IMR-90 (cell line): ENCODE measurements around the gene SGCA. TPM values are rescaled to one million over a fixed set of nuclear protein-coding genes. Genes with fewer than 3 reads are reported as not detected.

Experiments
- ATAC-seq: fragments of 200-7000 bp; cut with Tn5 transposase; 2 replicates; pipeline ENCODE4 v1.9.1; 2020; ENCODE audit warnings: low read depth, mild to moderate bottlenecking, moderate library complexity
- BruUV-seq: library from RNA; stranded (reverse); fragments of 400-500 nt; replicated peaks from 2 replicates; lab custom pipeline; 2021; lab: Mats Ljungman, UMichigan
- CTCF ChIA-PET: fragments of 300-600 bp; formaldehyde crosslinking; extraction: SDS; loops from one replicate; lab custom pipeline; 2021; ENCODE audit warnings: antibody characterized with exemption; lab: Yijun Ruan, JAX
- POLR2A ChIA-PET: fragments of 300-600 bp; sonication (Branson Sonifier 250); formaldehyde crosslinking; loops from one replicate; lab custom pipeline; 2022; ENCODE audit warnings: antibody characterized with exemption; ENCODE audit not compliant: unreplicated experiment; lab: Charles Lee
- DNase-seq: peaks from one replicate; pipeline ENCODE4 v3.0.0; 2013
- H2AFZ ChIP-seq: replicated peaks from 2 replicates; pipeline ENCODE3; 2013; ENCODE audit warnings: low read length, mild to moderate bottlenecking; ENCODE audit not compliant: poor library complexity
- H2AK5ac ChIP-seq: 2 replicates; pipeline ENCODE4 v1.6.1; 2013; ENCODE audit warnings: low read depth, low read length, inconsistent platforms
- H2AK9ac ChIP-seq: replicated peaks from 2 replicates; pipeline ENCODE3; 2013; ENCODE audit warnings: mild to moderate bottlenecking, low read depth, low read length, moderate library complexity; ENCODE audit not compliant: poor library complexity
- H2BK120ac ChIP-seq: 2 replicates; pipeline ENCODE4 v1.6.1; 2013; ENCODE audit warnings: low read depth, low read length, inconsistent platforms
- H2BK15ac ChIP-seq: 3 replicates; pipeline ENCODE4 v1.6.1; 2013; ENCODE audit warnings: low read depth, low read length, inconsistent platforms
- H2BK20ac ChIP-seq: 2 replicates; pipeline ENCODE4 v1.6.1; 2013; ENCODE audit warnings: low read depth, mild to moderate bottlenecking, inconsistent platforms, low read length, moderate library complexity
- H2BK5ac ChIP-seq: 2 replicates; pipeline ENCODE4 v1.6.1; 2013; ENCODE audit warnings: mild to moderate bottlenecking, low read depth, low read length, inconsistent platforms; ENCODE audit not compliant: poor library complexity, severe bottlenecking
- H3K14ac ChIP-seq: replicated peaks from 2 replicates; pipeline ENCODE4 v1.6.1; 2013; ENCODE audit warnings: low read depth, low read length, inconsistent platforms
- H3K18ac ChIP-seq: 2 replicates; pipeline ENCODE4 v1.6.1; 2013; ENCODE audit warnings: low read depth, low read length, control low read depth
- H3K23ac ChIP-seq: 2 replicates; pipeline ENCODE4 v1.6.1; 2013; ENCODE audit warnings: low read depth, low read length, inconsistent platforms
- H3K27ac ChIP-seq: 2 replicates; pipeline ENCODE4 v1.5.1; 2013; ENCODE audit warnings: mild to moderate bottlenecking, control low read depth, low read length; ENCODE audit not compliant: insufficient read depth
- H3K27me3 ChIP-seq: 2 replicates; pipeline ENCODE4 v1.6.1; 2013; ENCODE audit warnings: low read length; ENCODE audit not compliant: control insufficient read depth, insufficient read depth
- H3K36me3 ChIP-seq: 2 replicates; pipeline ENCODE4 v1.6.1; 2013; ENCODE audit warnings: low read length, mixed read lengths; ENCODE audit not compliant: control insufficient read depth, insufficient read depth
- H3K4ac ChIP-seq: 2 replicates; pipeline ENCODE4 v1.6.1; 2013; ENCODE audit warnings: low read depth, low read length, inconsistent platforms
- H3K4me1 ChIP-seq: 2 replicates; pipeline ENCODE4 v1.6.1; 2013; ENCODE audit warnings: low read length, mixed read lengths; ENCODE audit not compliant: control insufficient read depth, insufficient read depth
- H3K4me2 ChIP-seq: 2 replicates; pipeline ENCODE4 v1.6.1; 2013; ENCODE audit warnings: low read depth, mild to moderate bottlenecking, control low read depth, low read length, moderate library complexity
- H3K4me3 ChIP-seq: 2 replicates; pipeline ENCODE4 v1.5.1; 2013; ENCODE audit warnings: low read depth, mild to moderate bottlenecking, control low read depth, low read length, moderate library complexity; ENCODE audit not compliant: insufficient read depth
- H3K56ac ChIP-seq: 2 replicates; pipeline ENCODE4 v1.6.1; 2013; ENCODE audit warnings: low read length, inconsistent platforms; ENCODE audit not compliant: insufficient read depth; ENCODE audit errors: extremely low read depth
- H3K79me1 ChIP-seq, 2 experiments: 2 replicates each; pipeline ENCODE4 v1.6.1; 2013; ENCODE audit warnings: low read length in 2 of 2, inconsistent platforms in 1 of 2, low read depth in 1 of 2
- H3K9ac ChIP-seq: 2 replicates; pipeline ENCODE4 v1.6.1; 2013; ENCODE audit warnings: low read depth, low read length, control low read depth
- H3K9me1 ChIP-seq: 2 replicates; pipeline ENCODE4 v1.6.1; 2013; ENCODE audit warnings: low read length, inconsistent platforms; ENCODE audit not compliant: insufficient read depth
- H3K9me3 ChIP-seq: 2 replicates; pipeline ENCODE4 v1.6.1; 2013; ENCODE audit warnings: low read length; ENCODE audit not compliant: control insufficient read depth, insufficient read depth
- H4K20me1 ChIP-seq: 2 replicates; pipeline ENCODE4 v1.6.1; 2013; ENCODE audit warnings: low read length, inconsistent platforms; ENCODE audit not compliant: insufficient read depth
- H4K5ac ChIP-seq: 2 replicates; pipeline ENCODE4 v1.6.1; 2013; ENCODE audit warnings: mild to moderate bottlenecking, low read depth, low read length, control low read depth
- H4K8ac ChIP-seq, 2 experiments: 2 replicates each; pipeline ENCODE4 v1.6.1; 2013; ENCODE audit warnings: low read depth in 2 of 2, low read length in 2 of 2, control low read depth in 1 of 2, inconsistent platforms in 1 of 2
- H4K91ac ChIP-seq: 2 replicates; pipeline ENCODE4 v1.6.1; 2013; ENCODE audit warnings: low read depth, low read length, inconsistent platforms; ENCODE audit not compliant: insufficient read depth
- BHLHE40 ChIP-seq: fragments of 150-350 bp; IDR thresholded peaks from 2 replicates; pipeline ENCODE4 v1.6.1; 2016; ENCODE audit warnings: mild to moderate bottlenecking, low read depth, low read length
- CHD1 ChIP-seq: IDR thresholded peaks from 2 replicates; pipeline ENCODE4 v1.6.1; 2012; ENCODE audit warnings: low read depth, low read length, improper control_type of control experiment
- CTCF ChIP-seq: conservative IDR thresholded peaks from 2 replicates; pipeline ENCODE4 v1.5.1; 2012; ENCODE audit warnings: mild to moderate bottlenecking, low read depth, low read length, improper control_type of control experiment
- FOS ChIP-seq: fragments of 150-350 bp; IDR thresholded peaks from 2 replicates; pipeline ENCODE4 v1.6.1; 2016; ENCODE audit warnings: low read depth, low read length
- MAFK ChIP-seq: IDR thresholded peaks from 2 replicates; pipeline ENCODE4 v1.6.1; 2012; ENCODE audit warnings: low read depth, low read length, improper control_type of control experiment
- MAZ ChIP-seq: IDR thresholded peaks from 2 replicates; pipeline ENCODE4 v1.6.1; 2012; ENCODE audit warnings: low read depth, mild to moderate bottlenecking, low read length, improper control_type of control experiment, moderate library complexity, borderline replicate concordance
- MXI1 ChIP-seq: IDR thresholded peaks from 2 replicates; pipeline ENCODE4 v1.6.1; 2012; ENCODE audit warnings: low read depth, mild to moderate bottlenecking, low read length, moderate library complexity, borderline replicate concordance
- POLR2A ChIP-seq: IDR thresholded peaks from 2 replicates; pipeline ENCODE4 v1.6.1; 2012; ENCODE audit warnings: mild to moderate bottlenecking, low read depth, low read length
- RAD21 ChIP-seq: IDR thresholded peaks from 2 replicates; pipeline ENCODE4 v1.6.1; 2012; ENCODE audit warnings: low read length, improper control_type of control experiment
- RFX5 ChIP-seq: IDR thresholded peaks from 2 replicates; pipeline ENCODE4 v1.8.0; 2012; ENCODE audit warnings: low read depth, mild to moderate bottlenecking, low read length, moderate library complexity
- SMC3 ChIP-seq: fragments of 150-350 bp; IDR thresholded peaks from 2 replicates; pipeline ENCODE4 v1.6.1; 2016; ENCODE audit warnings: low read depth, mild to moderate bottlenecking, antibody characterized with exemption, low read length, moderate library complexity
- WGBS, 2 experiments: methylation state at CpG; one replicate each; pipeline versions ENCODE4 v1.1.5 to v1.1.7; 2013; ENCODE audit warnings: missing lambda C conversion rate in 2 of 2; ENCODE audit not compliant: insufficient read length in 1 of 2; ENCODE audit errors: extremely low coverage in 2 of 2; 5-methylcytosine and 5-hydroxymethylcytosine counted together
- dilution Hi-C: fragments of 300-500 bp; cut with HindIII; formaldehyde crosslinking; loops from one replicate; pipeline ENCODE4 v1.14.3; 2018; ENCODE audit warnings: low sequenced_read_pairs; ENCODE audit not compliant: unreplicated experiment
- in situ Hi-C: fragments of 300-500 bp; cut with MboI; formaldehyde crosslinking; loops from 3 replicates; pipeline ENCODE4 v1.14.3; 2019; ENCODE audit warnings: low sequenced_read_pairs, inconsistent platforms, mixed read lengths
- intact Hi-C: fragments of 100-400 bp; cut with micrococcal nuclease; formaldehyde crosslinking; loops from 2 replicates; pipeline ENCODE4 v1.10.0; 2022
- polyA plus RNA-seq, 3 experiments: library from polyadenylated mRNA; depleted of rRNA; stranded (reverse); fragments of >200 nt; gene quantifications; 2 replicates each; pipeline ENCODE4 v1.2.3, GENCODE V29; 2012; ENCODE audit warnings: low replicate concordance in 1 of 3
- total RNA-seq: library from RNA; depleted of rRNA; stranded (reverse); fragments of >200 nt; gene quantifications from 2 replicates; pipeline ENCODE4 v1.2.3, GENCODE V29; 2012
- TF ChIP-seq, protein P1 (sequence below): fragments of 150-350 bp; IDR thresholded peaks from 2 replicates; pipeline ENCODE4 v1.6.1; 2016; ENCODE audit warnings: low read depth, mild to moderate bottlenecking, low read length, moderate library complexity, borderline replicate concordance
- TF ChIP-seq, protein P2 (sequence below): fragments of 150-350 bp; IDR thresholded peaks from 2 replicates; pipeline ENCODE4 v1.6.1; 2017; ENCODE audit warnings: mild to moderate bottlenecking, antibody characterized with exemption, low read length, low read depth

SGCA gene
- total and polyA plus RNA-seq, 2 of the 4 experiments (the other 2 are of a cell fraction): 0.19 TPM; not detected in 1

DNA sequence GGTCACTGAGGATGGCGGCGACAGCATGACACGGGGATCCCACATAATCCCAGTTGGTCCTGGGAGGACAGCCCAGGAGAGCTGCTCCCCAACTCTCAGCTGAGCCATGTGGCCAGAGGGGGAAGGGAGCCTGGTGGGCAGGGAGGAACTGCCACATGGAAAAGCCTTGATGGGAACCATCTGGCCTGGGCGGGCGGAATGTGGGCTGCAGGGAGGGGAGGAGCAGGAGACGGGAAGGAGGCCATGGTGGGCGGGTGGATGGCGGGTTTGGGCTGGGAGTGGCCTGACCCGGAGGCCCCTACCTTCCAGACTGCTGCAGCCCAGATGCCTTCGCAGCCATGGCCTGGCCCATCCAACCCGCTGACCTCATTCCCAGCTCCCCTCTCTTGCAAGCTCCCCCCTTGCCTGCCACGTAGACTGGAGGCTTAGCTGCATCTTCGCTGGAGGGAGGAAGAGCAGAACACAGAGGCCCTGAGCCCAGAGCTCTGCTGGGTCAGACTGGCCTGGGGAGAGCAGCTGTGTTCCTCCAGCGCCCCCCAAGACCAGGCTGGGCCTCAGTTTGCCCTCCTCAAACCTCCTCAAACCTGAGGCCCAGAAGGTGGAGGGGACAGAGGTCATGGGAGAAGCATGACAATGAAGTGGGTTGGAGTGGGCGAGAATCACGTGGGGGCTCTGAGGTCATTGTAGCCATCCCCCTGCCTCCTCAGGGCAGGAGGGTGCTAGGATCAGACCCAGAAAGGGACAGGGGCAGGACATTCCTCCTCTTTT is 43.9 kb downstream of the SGCA start:
- Histone ChIP-seq H3K79me1 (peaks cover 28 to 82% of the 10 kb centered on the region in 2 experiments), H4K20me1 (no peaks in the 10 kb centered on the region), H2BK20ac (peak overlapping the region; percentile 98), H3K56ac (peak overlapping the region; percentile 99), H3K18ac (peak overlapping the region; percentile 97), H2BK15ac (peak overlapping the region; percentile 99), H3K27me3 (no peaks in the 10 kb centered on the region), H3K9me3 (no peaks in the 10 kb centered on the region), H3K4me1 (peaks cover 69% of the 10 kb centered on the region), H4K8ac (peak overlapping the region; percentile 93 to 99), H3K14ac (peak overlapping the region; percentile 100), H4K91ac (peak overlapping the region; percentile 100), H2BK5ac (peak overlapping the region; percentile 99), H3K27ac (peak overlapping the region; percentile 95), H3K23ac (peak overlapping the region; percentile 100), H3K36me3 (no peaks in the 10 kb centered on the region), H2AK5ac (peak overlapping the region; percentile 100), H4K5ac (peak overlapping the region; percentile 97), H2AK9ac (peak overlapping the region; percentile 100), H2BK120ac (peak overlapping the region; percentile 99), H3K9ac (peak overlapping the region; percentile 94), H3K4ac (peak overlapping the region; percentile 100), H3K9me1 (peaks cover 49% of the 10 kb centered on the region), H3K4me3 (peak overlapping the region; percentile 14), H3K4me2 (peak overlapping the region; percentile 74), H2AFZ (peak overlapping the region; percentile 60)
- WGBS, 2 experiments: 0% methylated on average over 2 of the region's 16 CpGs; no CpG with 5 or more reads in 1 of the 2 experiments
- no TSS peak for BruUV-seq
- ChIA-PET POLR2A (interaction anchor here (0.5 to 5.7 kb wide), 12 partner anchors 9 to 107 kb away, joined by 3 to 159 read pairs (median 4); partner anchors contain the start of gene COL1A1), CTCF (interaction anchor here (0.5 to 1.9 kb wide), 4 partner anchors 8 to 115 kb away, joined by 3 to 6 read pairs (median 4); no protein-coding TSS in a partner anchor)
- dilution Hi-C loops: no loop called here
- ATAC-seq: peak; percentile 75
- in situ Hi-C loops: no loop called here
- DNase-seq: peak; percentile 100
- intact Hi-C loops: loop anchor here (1.0 kb wide), 2 partner anchors 9 kb away; no protein-coding TSS in a partner anchor
- TF ChIP-seq CTCF: no peak
- TF ChIP-seq FOS: peak; percentile 27; the same call in 1 of the 2 replicates
- TF ChIP-seq CHD1: no peak
- TF ChIP-seq, protein P1, sequence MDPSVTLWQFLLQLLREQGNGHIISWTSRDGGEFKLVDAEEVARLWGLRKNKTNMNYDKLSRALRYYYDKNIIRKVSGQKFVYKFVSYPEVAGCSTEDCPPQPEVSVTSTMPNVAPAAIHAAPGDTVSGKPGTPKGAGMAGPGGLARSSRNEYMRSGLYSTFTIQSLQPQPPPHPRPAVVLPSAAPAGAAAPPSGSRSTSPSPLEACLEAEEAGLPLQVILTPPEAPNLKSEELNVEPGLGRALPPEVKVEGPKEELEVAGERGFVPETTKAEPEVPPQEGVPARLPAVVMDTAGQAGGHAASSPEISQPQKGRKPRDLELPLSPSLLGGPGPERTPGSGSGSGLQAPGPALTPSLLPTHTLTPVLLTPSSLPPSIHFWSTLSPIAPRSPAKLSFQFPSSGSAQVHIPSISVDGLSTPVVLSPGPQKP: no peak
- TF ChIP-seq, protein P2, sequence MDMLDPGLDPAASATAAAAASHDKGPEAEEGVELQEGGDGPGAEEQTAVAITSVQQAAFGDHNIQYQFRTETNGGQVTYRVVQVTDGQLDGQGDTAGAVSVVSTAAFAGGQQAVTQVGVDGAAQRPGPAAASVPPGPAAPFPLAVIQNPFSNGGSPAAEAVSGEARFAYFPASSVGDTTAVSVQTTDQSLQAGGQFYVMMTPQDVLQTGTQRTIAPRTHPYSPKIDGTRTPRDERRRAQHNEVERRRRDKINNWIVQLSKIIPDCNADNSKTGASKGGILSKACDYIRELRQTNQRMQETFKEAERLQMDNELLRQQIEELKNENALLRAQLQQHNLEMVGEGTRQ: peak; percentile 84
- TF ChIP-seq MAFK: no peak
- peak; percentile 98 for TF ChIP-seq MAZ
- peak; percentile 4; the same call in 1 of the 2 replicates for TF ChIP-seq RAD21
- no peak; the same call in 1 of the 2 replicates for TF ChIP-seq SMC3
- TF ChIP-seq RFX5: no peak
- TF ChIP-seq BHLHE40: peak; percentile 5; the same call in 1 of the 2 replicates
- peak; percentile 87 for TF ChIP-seq POLR2A
- peak; percentile 88; the same call in 1 of the 2 replicates for TF ChIP-seq MXI1
